Omental fat pad (tissue), 4 donors: ENCODE measurements around the gene OSBPL10. TPM values are rescaled to one million over a fixed set of nuclear protein-coding genes. Genes with fewer than 3 reads are reported as not detected.

Experiments
- ATAC-seq: fragments of 150-250 bp; one replicate; pipeline ENCODE4 v1.9.1; 2016; ENCODE audit warnings: mild to moderate bottlenecking, moderate library complexity; ENCODE audit not compliant: low FRiP score
- DNase-seq: peaks from one replicate; pipeline ENCODE4 v3.0.0-alpha.2; 2019; ENCODE audit warnings: low spot score
- total RNA-seq, 4 donors: library from RNA; depleted of rRNA; stranded (reverse); fragments of >200 nt; gene quantifications; one replicate each; pipeline ENCODE4 v1.1.0, GENCODE V29; 2016
- TF ChIP-seq, protein P1 (sequence below), 3 donors: fragments of 450-650 bp; IDR thresholded peaks; one replicate each; pipeline ENCODE4 v1.5.1; 2016 to 2017; ENCODE audit warnings: antibody characterized with exemption in 3 of 3, mild to moderate bottlenecking in 3 of 3, moderate library complexity in 2 of 3

The OSBPL10 gene
- total RNA-seq, 4 donors from 2014 or later: 6.3 to 67.1 (median 10.5) TPM

DNA sequence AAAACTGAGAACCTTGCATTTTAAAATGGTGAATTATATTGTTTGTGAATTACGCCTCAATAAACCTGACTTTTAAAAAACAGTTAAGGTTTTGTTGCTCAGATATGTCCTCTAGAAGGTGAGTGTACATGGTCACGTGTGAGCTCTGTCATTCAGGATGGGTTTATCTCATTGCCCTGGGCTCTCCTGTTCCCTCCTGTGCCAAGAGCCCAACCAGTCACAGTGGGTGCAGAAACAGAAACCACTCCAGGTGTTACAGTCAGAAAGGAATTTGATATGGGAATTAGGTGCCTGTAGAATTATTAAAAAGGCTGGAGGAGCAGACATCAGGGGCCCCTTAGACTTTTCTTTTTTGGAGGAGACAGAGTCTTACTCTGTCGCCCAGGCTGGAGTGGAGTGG is 252.0 kb downstream of the OSBPL10 start:
- TF ChIP-seq, protein P1, sequence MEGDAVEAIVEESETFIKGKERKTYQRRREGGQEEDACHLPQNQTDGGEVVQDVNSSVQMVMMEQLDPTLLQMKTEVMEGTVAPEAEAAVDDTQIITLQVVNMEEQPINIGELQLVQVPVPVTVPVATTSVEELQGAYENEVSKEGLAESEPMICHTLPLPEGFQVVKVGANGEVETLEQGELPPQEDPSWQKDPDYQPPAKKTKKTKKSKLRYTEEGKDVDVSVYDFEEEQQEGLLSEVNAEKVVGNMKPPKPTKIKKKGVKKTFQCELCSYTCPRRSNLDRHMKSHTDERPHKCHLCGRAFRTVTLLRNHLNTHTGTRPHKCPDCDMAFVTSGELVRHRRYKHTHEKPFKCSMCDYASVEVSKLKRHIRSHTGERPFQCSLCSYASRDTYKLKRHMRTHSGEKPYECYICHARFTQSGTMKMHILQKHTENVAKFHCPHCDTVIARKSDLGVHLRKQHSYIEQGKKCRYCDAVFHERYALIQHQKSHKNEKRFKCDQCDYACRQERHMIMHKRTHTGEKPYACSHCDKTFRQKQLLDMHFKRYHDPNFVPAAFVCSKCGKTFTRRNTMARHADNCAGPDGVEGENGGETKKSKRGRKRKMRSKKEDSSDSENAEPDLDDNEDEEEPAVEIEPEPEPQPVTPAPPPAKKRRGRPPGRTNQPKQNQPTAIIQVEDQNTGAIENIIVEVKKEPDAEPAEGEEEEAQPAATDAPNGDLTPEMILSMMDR (IDR thresholded peaks at IDR 0.05): no peak
- DNase-seq (no peak), ATAC-seq (no peak)

DNA sequence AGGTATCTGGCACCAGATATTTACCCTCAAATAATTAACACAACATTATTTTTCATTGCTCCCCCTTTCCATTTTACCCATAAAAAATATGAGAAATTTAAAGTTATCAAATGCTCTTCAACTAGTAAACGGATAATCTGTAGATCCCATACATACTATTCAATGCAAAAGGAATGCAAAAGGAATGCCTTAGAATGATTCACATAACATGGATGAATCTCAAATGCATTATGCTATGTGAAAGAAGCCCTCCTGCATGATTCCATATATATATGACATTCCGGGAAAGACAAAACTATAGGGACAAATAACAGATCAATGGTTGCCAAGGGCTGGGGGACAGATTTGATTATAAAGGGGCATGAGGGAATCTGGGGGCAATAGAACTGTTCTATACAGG is 252.7 kb downstream of the OSBPL10 start:
- TF ChIP-seq, protein P1 (IDR thresholded peaks at IDR 0.05): no peak
- DNase-seq (no peak), ATAC-seq (no peak)

DNA sequence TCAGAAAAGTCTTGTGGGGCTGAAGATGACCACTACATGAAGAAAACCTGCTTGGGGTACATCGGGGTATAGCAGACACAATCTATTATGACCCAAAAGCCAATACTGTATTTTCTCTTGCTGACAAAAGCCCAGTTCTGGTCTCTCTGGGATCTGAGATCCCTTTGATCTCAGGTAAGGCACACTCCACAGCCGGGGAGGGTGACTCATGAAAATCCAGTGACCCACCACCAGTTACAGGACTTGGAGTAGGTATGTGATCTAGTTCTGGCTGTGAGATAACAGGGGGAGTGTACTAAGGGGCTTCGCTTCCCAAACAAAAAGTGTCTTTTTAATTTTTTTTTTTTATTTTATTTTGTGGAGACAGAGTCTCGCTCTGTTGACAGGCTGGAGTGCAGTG is 255.1 kb downstream of the OSBPL10 start:
- DNase-seq (no peak), ATAC-seq (no peak)
- TF ChIP-seq, protein P1 (IDR thresholded peaks at IDR 0.05): no peak

DNA sequence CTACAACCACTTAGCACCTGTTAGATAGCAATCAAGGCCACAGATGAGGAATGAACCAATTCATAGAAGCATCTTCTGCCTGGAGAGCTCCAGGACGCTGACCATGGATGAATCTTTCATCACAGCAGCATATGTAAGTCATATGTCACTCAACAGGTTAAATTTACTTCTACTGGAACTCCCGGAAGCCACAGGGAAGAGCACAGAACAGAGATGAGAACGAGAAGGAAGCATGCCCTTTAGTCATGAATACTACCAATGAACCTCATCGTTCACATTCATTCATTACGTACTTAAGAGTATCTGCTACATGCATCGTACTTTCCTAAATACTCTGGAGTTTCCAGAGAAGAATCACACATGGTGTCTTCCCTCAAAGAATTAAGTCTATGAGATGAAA is 255.5 kb downstream of the OSBPL10 start:
- DNase-seq: no peak
- TF ChIP-seq, protein P1 (IDR thresholded peaks at IDR 0.05): no peak
- no peak for ATAC-seq

DNA sequence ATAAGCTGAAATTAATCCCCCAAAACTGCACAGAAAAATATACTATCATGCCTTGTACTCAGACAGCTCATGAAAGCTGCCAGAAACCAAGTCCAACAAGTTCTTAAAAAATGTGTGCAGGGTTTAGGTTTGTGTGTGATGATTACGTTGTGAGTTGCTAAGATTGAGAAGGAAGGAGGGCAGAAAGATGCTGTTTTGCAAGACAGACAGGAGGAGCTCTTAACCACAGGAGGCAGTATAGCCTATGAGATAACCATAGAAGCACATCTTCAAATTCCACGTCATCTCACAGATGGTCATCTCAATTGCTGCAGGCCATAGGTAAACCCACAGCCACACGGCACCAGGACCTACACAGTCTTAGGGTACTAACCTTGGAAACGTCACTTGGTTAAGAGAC is 256.4 kb downstream of the OSBPL10 start:
- TF ChIP-seq, protein P1 (IDR thresholded peaks at IDR 0.05): no peak
- no peak for ATAC-seq
- no peak for DNase-seq

DNA sequence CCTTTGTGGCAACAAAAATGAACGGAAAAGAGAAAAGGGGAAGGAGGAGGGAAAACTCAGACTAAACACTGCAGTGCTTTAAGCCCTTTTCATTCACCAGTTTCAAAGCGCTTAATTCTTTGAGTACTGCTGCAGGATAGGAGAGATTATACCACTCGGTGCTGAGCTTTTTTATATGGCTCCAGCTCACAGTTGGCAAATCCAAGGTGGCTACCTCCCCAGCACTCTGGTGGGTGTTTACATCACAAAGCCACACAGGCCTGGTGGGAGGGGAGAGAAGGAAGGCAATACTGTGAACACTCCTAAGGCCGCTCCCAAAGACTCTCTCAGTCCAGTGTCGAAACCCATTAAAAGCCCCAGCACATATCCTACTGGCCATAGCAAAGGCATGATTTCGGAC is 256.9 kb downstream of the OSBPL10 start:
- TF ChIP-seq, protein P1 (IDR thresholded peaks at IDR 0.05): no peak
- ATAC-seq: no peak
- no peak for DNase-seq

DNA sequence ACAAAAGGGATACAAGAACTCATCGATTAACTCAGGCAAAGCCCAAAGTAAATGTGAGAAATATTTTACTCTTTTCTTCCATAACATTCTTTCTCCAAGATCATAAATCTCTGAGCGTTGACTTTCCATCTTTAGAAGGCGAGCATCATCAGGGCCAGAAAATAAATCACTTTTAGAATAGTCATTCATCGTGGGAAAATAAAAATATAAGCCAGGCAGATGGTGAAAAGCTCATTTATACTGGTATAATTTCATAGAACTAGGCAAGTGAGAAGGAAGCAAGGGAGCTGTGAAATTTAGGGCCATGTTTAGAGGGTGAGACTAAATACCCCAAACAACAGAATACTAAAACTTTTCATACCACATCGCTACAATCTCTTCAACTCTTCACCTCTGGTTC is 257.4 kb downstream of the OSBPL10 start:
- TF ChIP-seq, protein P1 (IDR thresholded peaks at IDR 0.05): no peak
- ATAC-seq (no peak), DNase-seq (no peak)
